ENCODE data around the gene MOB3A. TPM values are rescaled to one million over a fixed set of nuclear protein-coding genes. Genes with fewer than 3 reads are reported as not detected.
A peak's percentile ranks its signal among the peaks of the same experiment; 100 is the strongest.

MOB3A gene
- total and polyA plus RNA-seq, 10 of the 15 experiments (the other 5 are each of a cell fraction or from before 2014, with no cell fraction given) = 7.5 to 229 (median 79.4) TPM

DNA sequence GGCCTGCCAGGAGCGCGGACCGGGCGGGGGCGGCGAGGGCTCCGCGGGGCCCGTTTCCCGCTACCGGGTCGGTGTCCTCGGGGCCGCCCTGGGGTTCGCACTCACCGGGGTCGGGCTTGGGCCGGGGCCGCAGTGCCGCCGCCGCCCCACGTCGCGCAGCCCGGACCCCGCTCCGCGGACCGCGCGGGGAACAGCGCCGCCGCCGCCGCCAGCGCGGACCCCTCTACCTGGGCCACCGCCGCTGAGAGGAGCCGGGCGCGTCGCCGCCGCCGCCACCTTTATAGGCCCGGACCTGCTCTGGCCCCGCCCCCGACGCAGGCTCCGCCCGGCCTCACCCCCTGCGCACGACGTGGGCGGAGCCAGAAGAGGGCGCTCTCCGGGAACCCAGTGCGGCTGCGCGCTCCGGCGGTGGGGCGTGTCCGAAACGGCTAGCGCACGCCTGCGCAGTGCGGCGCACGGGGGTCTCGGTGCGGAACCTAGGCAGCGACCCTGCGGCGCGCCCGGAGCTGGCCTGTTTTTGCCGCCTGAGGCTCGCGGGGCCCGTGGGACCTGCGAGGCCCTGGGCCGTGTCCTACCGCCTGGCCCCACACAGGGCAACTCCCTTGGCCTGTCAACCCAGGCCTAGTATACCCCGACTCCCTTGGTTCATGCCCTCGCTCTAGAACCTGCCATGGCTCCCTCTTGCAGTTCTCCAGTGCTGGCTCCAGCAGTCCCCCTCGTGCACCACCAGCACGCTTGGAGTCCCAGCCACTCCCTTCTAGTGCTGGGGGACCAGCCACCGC is 44.9 kb downstream of the MOB3A start, which contains the start of gene MKNK2 (continued):
- TF ChIP-seq PAX8 (IDR thresholded peaks at IDR 0.05) (no peak), BCL11A (IDR thresholded peaks at IDR 0.05; ENCODE audit: low read depth, low read length) (no peak), CHD4 (IDR thresholded peaks at IDR 0.05) (peak; percentile 100), WRNIP1 (IDR thresholded peaks at IDR 0.05; ENCODE audit: borderline replicate concordance, low read depth, low read length) (no peak), RUNX3 (IDR thresholded peaks at IDR 0.05; ENCODE audit: low read length) (no peak; the same call in none of the 2 replicates), ZBED1 (IDR thresholded peaks at IDR 0.05; ENCODE audit: borderline replicate concordance) (no peak), MYB (IDR thresholded peaks at IDR 0.05; ENCODE audit: borderline replicate concordance, low read depth, low read length) (0 out of 2 replicates have a peak, but pooled peaks have one; percentile 19), CBX3 (IDR thresholded peaks at IDR 0.05; ENCODE audit: borderline replicate concordance, low read depth) (no peak), IKZF2 (IDR thresholded peaks at IDR 0.05) (no peak), IKZF1 (conservative IDR thresholded peaks at IDR 0.05) (peak; percentile 99), DPF2 (IDR thresholded peaks at IDR 0.05) (peak; percentile 63), HDAC6 (IDR thresholded peaks at IDR 0.05; ENCODE audit: unreplicated experiment) (peak; percentile 90), ZNF622 (IDR thresholded peaks at IDR 0.05) (no peak; the same call in 1 of the 2 replicates), MEF2A (IDR thresholded peaks at IDR 0.05; ENCODE audit: insufficient read depth, low read depth, low read length) (peak; percentile 72; the same call in 1 of the 2 replicates)
- TF ChIP-seq, protein P1, sequence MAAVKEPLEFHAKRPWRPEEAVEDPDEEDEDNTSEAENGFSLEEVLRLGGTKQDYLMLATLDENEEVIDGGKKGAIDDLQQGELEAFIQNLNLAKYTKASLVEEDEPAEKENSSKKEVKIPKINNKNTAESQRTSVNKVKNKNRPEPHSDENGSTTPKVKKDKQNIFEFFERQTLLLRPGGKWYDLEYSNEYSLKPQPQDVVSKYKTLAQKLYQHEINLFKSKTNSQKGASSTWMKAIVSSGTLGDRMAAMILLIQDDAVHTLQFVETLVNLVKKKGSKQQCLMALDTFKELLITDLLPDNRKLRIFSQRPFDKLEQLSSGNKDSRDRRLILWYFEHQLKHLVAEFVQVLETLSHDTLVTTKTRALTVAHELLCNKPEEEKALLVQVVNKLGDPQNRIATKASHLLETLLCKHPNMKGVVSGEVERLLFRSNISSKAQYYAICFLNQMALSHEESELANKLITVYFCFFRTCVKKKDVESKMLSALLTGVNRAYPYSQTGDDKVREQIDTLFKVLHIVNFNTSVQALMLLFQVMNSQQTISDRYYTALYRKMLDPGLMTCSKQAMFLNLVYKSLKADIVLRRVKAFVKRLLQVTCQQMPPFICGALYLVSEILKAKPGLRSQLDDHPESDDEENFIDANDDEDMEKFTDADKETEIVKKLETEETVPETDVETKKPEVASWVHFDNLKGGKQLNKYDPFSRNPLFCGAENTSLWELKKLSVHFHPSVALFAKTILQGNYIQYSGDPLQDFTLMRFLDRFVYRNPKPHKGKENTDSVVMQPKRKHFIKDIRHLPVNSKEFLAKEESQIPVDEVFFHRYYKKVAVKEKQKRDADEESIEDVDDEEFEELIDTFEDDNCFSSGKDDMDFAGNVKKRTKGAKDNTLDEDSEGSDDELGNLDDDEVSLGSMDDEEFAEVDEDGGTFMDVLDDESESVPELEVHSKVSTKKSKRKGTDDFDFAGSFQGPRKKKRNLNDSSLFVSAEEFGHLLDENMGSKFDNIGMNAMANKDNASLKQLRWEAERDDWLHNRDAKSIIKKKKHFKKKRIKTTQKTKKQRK (IDR thresholded peaks at IDR 0.05; ENCODE audit: low read depth, low read length) = no peak
- TF ChIP-seq, protein P2, sequence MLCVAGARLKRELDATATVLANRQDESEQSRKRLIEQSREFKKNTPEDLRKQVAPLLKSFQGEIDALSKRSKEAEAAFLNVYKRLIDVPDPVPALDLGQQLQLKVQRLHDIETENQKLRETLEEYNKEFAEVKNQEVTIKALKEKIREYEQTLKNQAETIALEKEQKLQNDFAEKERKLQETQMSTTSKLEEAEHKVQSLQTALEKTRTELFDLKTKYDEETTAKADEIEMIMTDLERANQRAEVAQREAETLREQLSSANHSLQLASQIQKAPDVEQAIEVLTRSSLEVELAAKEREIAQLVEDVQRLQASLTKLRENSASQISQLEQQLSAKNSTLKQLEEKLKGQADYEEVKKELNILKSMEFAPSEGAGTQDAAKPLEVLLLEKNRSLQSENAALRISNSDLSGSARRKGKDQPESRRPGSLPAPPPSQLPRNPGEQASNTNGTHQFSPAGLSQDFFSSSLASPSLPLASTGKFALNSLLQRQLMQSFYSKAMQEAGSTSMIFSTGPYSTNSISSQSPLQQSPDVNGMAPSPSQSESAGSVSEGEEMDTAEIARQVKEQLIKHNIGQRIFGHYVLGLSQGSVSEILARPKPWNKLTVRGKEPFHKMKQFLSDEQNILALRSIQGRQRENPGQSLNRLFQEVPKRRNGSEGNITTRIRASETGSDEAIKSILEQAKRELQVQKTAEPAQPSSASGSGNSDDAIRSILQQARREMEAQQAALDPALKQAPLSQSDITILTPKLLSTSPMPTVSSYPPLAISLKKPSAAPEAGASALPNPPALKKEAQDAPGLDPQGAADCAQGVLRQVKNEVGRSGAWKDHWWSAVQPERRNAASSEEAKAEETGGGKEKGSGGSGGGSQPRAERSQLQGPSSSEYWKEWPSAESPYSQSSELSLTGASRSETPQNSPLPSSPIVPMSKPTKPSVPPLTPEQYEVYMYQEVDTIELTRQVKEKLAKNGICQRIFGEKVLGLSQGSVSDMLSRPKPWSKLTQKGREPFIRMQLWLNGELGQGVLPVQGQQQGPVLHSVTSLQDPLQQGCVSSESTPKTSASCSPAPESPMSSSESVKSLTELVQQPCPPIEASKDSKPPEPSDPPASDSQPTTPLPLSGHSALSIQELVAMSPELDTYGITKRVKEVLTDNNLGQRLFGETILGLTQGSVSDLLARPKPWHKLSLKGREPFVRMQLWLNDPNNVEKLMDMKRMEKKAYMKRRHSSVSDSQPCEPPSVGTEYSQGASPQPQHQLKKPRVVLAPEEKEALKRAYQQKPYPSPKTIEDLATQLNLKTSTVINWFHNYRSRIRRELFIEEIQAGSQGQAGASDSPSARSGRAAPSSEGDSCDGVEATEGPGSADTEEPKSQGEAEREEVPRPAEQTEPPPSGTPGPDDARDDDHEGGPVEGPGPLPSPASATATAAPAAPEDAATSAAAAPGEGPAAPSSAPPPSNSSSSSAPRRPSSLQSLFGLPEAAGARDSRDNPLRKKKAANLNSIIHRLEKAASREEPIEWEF (IDR thresholded peaks at IDR 0.05; ENCODE audit: insufficient replicate concordance, low read depth, low read length) = no peak
- TF ChIP-seq, protein P3, sequence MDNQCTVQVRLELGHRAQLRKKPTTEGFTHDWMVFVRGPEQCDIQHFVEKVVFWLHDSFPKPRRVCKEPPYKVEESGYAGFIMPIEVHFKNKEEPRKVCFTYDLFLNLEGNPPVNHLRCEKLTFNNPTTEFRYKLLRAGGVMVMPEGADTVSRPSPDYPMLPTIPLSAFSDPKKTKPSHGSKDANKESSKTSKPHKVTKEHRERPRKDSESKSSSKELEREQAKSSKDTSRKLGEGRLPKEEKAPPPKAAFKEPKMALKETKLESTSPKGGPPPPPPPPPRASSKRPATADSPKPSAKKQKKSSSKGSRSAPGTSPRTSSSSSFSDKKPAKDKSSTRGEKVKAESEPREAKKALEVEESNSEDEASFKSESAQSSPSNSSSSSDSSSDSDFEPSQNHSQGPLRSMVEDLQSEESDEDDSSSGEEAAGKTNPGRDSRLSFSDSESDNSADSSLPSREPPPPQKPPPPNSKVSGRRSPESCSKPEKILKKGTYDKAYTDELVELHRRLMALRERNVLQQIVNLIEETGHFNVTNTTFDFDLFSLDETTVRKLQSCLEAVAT (IDR thresholded peaks at IDR 0.05) = no peak; the same call in 1 of the 2 replicates
- TF ChIP-seq, protein P4, sequence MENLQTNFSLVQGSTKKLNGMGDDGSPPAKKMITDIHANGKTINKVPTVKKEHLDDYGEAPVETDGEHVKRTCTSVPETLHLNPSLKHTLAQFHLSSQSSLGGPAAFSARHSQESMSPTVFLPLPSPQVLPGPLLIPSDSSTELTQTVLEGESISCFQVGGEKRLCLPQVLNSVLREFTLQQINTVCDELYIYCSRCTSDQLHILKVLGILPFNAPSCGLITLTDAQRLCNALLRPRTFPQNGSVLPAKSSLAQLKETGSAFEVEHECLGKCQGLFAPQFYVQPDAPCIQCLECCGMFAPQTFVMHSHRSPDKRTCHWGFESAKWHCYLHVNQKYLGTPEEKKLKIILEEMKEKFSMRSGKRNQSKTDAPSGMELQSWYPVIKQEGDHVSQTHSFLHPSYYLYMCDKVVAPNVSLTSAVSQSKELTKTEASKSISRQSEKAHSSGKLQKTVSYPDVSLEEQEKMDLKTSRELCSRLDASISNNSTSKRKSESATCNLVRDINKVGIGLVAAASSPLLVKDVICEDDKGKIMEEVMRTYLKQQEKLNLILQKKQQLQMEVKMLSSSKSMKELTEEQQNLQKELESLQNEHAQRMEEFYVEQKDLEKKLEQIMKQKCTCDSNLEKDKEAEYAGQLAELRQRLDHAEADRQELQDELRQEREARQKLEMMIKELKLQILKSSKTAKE (IDR thresholded peaks at IDR 0.05; ENCODE audit: low read depth, poor library complexity, severe bottlenecking) = no peak

Data from GM12878 (cell line).